ENCODE results near the gene PLEKHJ1. TPM values are rescaled to one million over a fixed set of nuclear protein-coding genes. Genes with fewer than 3 reads are reported as not detected.

The PLEKHJ1 gene, protein sequence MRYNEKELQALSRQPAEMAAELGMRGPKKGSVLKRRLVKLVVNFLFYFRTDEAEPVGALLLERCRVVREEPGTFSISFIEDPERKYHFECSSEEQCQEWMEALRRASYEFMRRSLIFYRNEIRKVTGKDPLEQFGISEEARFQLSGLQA
- 39.0 to 63.0 TPM (median 60.0 TPM) in 5 replicates for total RNA-seq (2022; extraction: Qiagen RNA extraction)

GRCh38 chr19:2236314-2237050, at the start of gene PLEKHJ1, which contains the start of gene SF3A2:
PLEKHJ1 (minus strand) TSS chr19:2236329; CDS start chr19:2236248, 81 bp downstream.
SF3A2 (plus strand) TSS chr19:2236824; CDS start chr19:2243419, 6,595 bp downstream.

DNA sequence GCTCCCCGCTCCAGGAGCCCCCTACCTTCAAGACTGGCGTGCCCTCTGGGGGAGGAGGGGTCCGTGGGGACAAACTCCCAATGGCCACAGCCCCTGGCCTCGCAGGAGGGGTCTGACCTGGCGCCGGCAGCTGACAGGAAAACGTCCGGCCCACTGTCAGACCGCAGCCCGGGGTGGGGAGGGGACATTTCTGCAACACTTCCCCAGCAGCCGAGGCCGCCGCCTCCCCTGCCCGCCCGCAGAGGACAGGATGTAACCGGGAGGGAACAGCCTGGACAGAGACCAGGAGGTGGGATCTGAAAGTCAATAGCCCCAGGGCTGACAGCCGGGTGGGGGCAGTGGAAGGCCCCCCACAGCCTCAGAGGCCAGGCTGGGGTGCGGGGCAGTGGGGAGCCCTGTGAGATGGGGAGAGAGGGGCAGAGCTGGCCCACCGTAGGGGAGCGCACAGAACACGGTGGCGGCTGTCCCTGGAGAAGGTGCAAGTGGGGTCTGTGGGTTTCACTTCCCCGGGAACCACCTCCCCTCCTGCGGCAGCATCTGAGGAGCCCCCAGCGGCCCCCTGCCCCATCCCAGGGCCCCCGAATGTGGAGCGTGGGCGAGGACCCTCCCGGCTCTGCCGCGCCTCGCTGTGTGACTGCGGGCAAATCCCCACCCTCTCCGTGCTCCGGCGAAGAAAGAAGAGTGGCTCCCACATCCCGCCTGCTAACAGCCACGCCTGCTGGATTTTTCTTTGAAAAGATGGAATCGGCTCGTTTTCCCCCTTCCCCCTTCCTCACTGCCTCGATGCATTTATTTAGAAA, 46.1 kb upstream of the PLEKHJ1 start, which contains the start of gene PEAK3:
Gene PEAK3, minus strand, starts transcription at position 114 of the 800 bp plus-strand sequence. CDS start 1,244 bp downstream, outside the sequence.

DNA sequence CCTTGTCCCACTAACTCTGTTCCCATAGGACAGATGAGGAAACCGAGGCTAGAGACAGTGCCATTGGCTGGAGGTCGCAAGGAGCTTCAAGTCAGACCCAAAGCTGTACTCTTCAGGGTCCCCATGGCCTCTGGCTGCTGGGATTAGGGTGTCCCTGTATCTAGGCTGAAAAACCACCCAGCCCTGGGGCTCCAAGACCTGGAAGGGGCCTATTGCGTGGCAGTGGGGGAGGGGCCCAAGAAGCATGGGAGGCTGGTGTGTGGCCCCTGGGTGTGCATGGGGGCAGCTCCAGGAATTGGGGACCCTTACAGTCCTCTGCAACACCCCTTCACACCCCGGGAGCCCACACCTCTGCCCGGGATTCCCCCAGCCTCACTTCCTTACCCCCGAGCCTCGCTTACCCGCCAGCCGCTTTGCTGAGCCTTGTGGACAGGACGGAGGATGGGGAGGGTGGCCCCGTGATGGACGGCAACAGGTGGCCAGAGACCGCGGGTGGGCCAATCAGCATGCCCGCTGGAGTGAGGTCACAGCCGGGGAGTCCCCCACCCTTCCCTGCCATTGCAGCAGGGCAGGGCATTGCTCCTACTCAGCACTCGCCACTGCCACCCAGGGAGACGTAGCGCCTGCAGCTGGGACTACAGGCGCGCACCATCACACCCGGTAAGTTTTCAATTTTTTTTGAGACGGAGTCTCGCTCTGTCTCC, 20.0 kb upstream of the PLEKHJ1 start, which contains the start of gene JSRP1:
Gene JSRP1, minus strand, starts transcription at position 436 of the 704 bp plus-strand sequence. CDS start 1,103 bp downstream, outside the sequence.

GRCh38 chr19:2249010-2249866, 13.1 kb upstream of the PLEKHJ1 start, which contains the start of gene AMH:
AMH (plus strand) TSS chr19:2249323; CDS start chr19:2249333, 10 bp downstream.

Other genes with a start within 250 kb of the PLEKHJ1 start
- 31.2 to 47.9 TPM (median 44.4 TPM) in 5 replicates for gene BTBD2, start 220.6 kb downstream of the PLEKHJ1 start, total RNA-seq (2022; extraction: Qiagen RNA extraction)
- gene MKNK2, start 185.1 kb downstream of the PLEKHJ1 start, total RNA-seq (2022; extraction: Qiagen RNA extraction): 39.5 to 67.8 TPM (median 62.7 TPM) in 5 replicates
- gene MOB3A, start 140.0 kb downstream of the PLEKHJ1 start, total RNA-seq (2022; extraction: Qiagen RNA extraction): 10.1 to 12.6 TPM (median 11.4 TPM) in 5 replicates
- 0.40 to 0.66 TPM (median 0.50 TPM) in 5 replicates for gene IZUMO4, start 139.4 kb downstream of the PLEKHJ1 start, total RNA-seq (2022; extraction: Qiagen RNA extraction)
- 68.0 to 83.8 TPM (median 81.2 TPM) in 5 replicates for gene AP3D1, start 84.8 kb downstream of the PLEKHJ1 start, total RNA-seq (2022; extraction: Qiagen RNA extraction)
- 10.4 to 18.6 TPM (median 17.5 TPM) in 5 replicates for gene DOT1L, start 72.4 kb downstream of the PLEKHJ1 start, total RNA-seq (2022; extraction: Qiagen RNA extraction)
- 66.8 to 75.9 TPM (median 71.0 TPM) in 5 replicates for gene SF3A2, start 495 bp upstream of the PLEKHJ1 start, total RNA-seq (2022; extraction: Qiagen RNA extraction)
- gene AMH, start 13.0 kb upstream of the PLEKHJ1 start, total RNA-seq (2022; extraction: Qiagen RNA extraction): 8.6 to 21.2 TPM (median 19.8 TPM) in 5 replicates
- 0.41 to 0.78 TPM (median 0.51 TPM) in 5 replicates for gene JSRP1, start 20.1 kb upstream of the PLEKHJ1 start, total RNA-seq (2022; extraction: Qiagen RNA extraction)
- gene PEAK3, start 45.8 kb upstream of the PLEKHJ1 start, total RNA-seq (2022; extraction: Qiagen RNA extraction): not detected in 5 replicates
- not detected in 5 replicates for gene LINGO3, start 71.8 kb upstream of the PLEKHJ1 start, total RNA-seq (2022; extraction: Qiagen RNA extraction)
- gene LSM7, start 92.3 kb upstream of the PLEKHJ1 start, total RNA-seq (2022; extraction: Qiagen RNA extraction): 144 to 170 TPM (median 155 TPM) in 5 replicates
- 13.0 to 29.5 TPM (median 25.1 TPM) in 5 replicates for gene SPPL2B, start 92.4 kb upstream of the PLEKHJ1 start, total RNA-seq (2022; extraction: Qiagen RNA extraction)
- gene TMPRSS9, start 123.9 kb upstream of the PLEKHJ1 start, total RNA-seq (2022; extraction: Qiagen RNA extraction): 0.03 to 0.19 TPM (median 0.08 TPM) in 3 of 5 replicates, not detected in the others
- 59.2 to 142 TPM (median 126 TPM) in 5 replicates for gene TIMM13, start 191.3 kb upstream of the PLEKHJ1 start, total RNA-seq (2022; extraction: Qiagen RNA extraction)
- 60.0 to 85.9 TPM (median 79.1 TPM) in 5 replicates for gene LMNB2, start 220.6 kb upstream of the PLEKHJ1 start, total RNA-seq (2022; extraction: Qiagen RNA extraction)
- 46.4 to 60.8 TPM (median 52.8 TPM) in 5 replicates for gene GADD45B, start 239.8 kb upstream of the PLEKHJ1 start, total RNA-seq (2022; extraction: Qiagen RNA extraction)

All from A549 treated with CORT108297 at 1 μM for 4 hours (cell line).